ENCODE results near the gene RUNX2.

GRCh38 chr6:45655745-45656476 lies 327.8 kb downstream of the RUNX2 start:
- TF ChIP-seq CTCF (IDR thresholded peaks at IDR 0.05) (no peak), POLR2A (IDR thresholded peaks at IDR 0.05) (no peak)

Measured in esophagus squamous epithelium (tissue), 4 donors.